CD4-positive, alpha-beta T cell treated with Interleukin-21 for 1 hour (primary cell): Measurements from ENCODE around the gene RAB13.

Experiments used
- DNase-seq: peaks from one replicate; pipeline ENCODE4 v3.0.0-alpha.2; 2020

RAB13 gene

GRCh38 chr1:153977250-153978240, 8.6 kb downstream of the RAB13 start, which contains the start of gene JTB:
Gene JTB (minus strand): TSS chr1:153977674. CDS start chr1:153977252, 422 bp downstream.
- DNase-seq, result peak; percentile 87

GRCh38 chr1:153976819-153977249, 9.3 kb downstream of the RAB13 start:
- no peak for DNase-seq

GRCh38 chr1:153973525-153973924, 12.6 kb downstream of the RAB13 start:
- no peak for DNase-seq

GRCh38 chr1:153973071-153973470, 13.1 kb downstream of the RAB13 start:
- no peak for DNase-seq

GRCh38 chr1:153970346-153970745, 15.8 kb downstream of the RAB13 start:
- no peak for DNase-seq

- DNase-seq, result no peak
Observed at GRCh38 chr1:153968972-153969371, 17.2 kb downstream of the RAB13 start.

GRCh38 chr1:153968408-153968807, 17.7 kb downstream of the RAB13 start:
- DNase-seq, result no peak

GRCh38 chr1:153968000-153968363, 18.2 kb downstream of the RAB13 start:
- DNase-seq, result no peak

GRCh38 chr1:153967107-153967999, 18.8 kb downstream of the RAB13 start, which contains the start of gene CREB3L4:
Gene CREB3L4 (plus strand): TSS chr1:153967902. CDS start chr1:153968526, 624 bp downstream.
- peak; percentile 92 for DNase-seq

GRCh38 chr1:153963850-153964331, 22.2 kb downstream of the RAB13 start:
- no peak for DNase-seq

- peak; percentile 95 for DNase-seq
Observed at GRCh38 chr1:153963030-153963849, 22.9 kb downstream of the RAB13 start, which contains the start of gene SLC39A1. Gene SLC39A1 (minus strand): TSS chr1:153963537. CDS start chr1:153962715, 822 bp downstream.

- DNase-seq, result no peak
Observed at GRCh38 chr1:153962088-153963029, 23.8 kb downstream of the RAB13 start.

GRCh38 chr1:153961421-153961820, 24.7 kb downstream of the RAB13 start:
- DNase-seq, result no peak

GRCh38 chr1:153960206-153960605, 25.9 kb downstream of the RAB13 start:
- DNase-seq, result no peak

GRCh38 chr1:153959454-153959853, 26.7 kb downstream of the RAB13 start:
- DNase-seq, result no peak

- DNase-seq, result no peak
Observed at GRCh38 chr1:153958961-153959260, 27.2 kb downstream of the RAB13 start.

- peak; percentile 98 for DNase-seq
Observed at GRCh38 chr1:153958111-153958960, 27.8 kb downstream of the RAB13 start, which contains the start of gene CRTC2. Gene CRTC2 (minus strand): TSS chr1:153958612. CDS start chr1:153958497, 115 bp downstream.

GRCh38 chr1:153957744-153958110, 28.4 kb downstream of the RAB13 start:
- peak; percentile 66 for DNase-seq

- no peak for DNase-seq
Observed at GRCh38 chr1:153956997-153957715, 29.0 kb downstream of the RAB13 start.
